ENCODE measurements around the gene CLCA1. TPM values are rescaled to one million over a fixed set of nuclear protein-coding genes. Genes with fewer than 3 reads are reported as not detected.

CLCA1 gene
- total RNA-seq, 2 experiments from 2014 or later = not detected

- H3K4me3 Mint-ChIP-seq = no peak overlapping the region
- Histone ChIP-seq H3K36me3 (ENCODE audit: insufficient read depth, low read length) (no peaks in the 10 kb centered on the region), H3K27ac (ENCODE audit: low read depth in 1 of 2, low read length in 2 of 2) (no peak overlapping the region), H3K9me3 (ENCODE audit: control insufficient read depth in 1 of 2, insufficient read depth in 1 of 2, low read length in 2 of 2) (no peaks in the 10 kb centered on the region), H3K27me3 (ENCODE audit: control insufficient read depth in 1 of 2, insufficient read depth in 2 of 2, low read length in 2 of 2) (peaks cover 5 to 7% of the 10 kb centered on the region in 2 experiments), H3K4me1 (ENCODE audit: insufficient read depth, low read length) (no peaks in the 10 kb centered on the region), H3K4me3 (ENCODE audit: low read length) (no peak overlapping the region)
- no peaks in the 10 kb centered on the region for H3K4me1 Mint-ChIP-seq (ENCODE audit: low read depth)
- peaks cover 14% of the 10 kb centered on the region for H3K27me3 Mint-ChIP-seq
- intact Hi-C loops (cut with DNase I, micrococcal nuclease) = no loop called here
- no peak for DNase-seq
- ChIA-PET POLR2A (no interaction called here), CTCF (interaction anchor here (0.9 to 1.0 kb wide), 2 partner anchors 18 to 64 kb away, joined by 3 read pairs; no protein-coding TSS in a partner anchor)
- ATAC-seq (ENCODE audit: poor library complexity) = no peak
- TF ChIP-seq CTCF (IDR thresholded peaks at IDR 0.05) = no peak
- H3K27ac Mint-ChIP-seq = no peak overlapping the region
- no peaks in the 10 kb centered on the region for H3K9me3 Mint-ChIP-seq
- H3K36me3 Mint-ChIP-seq (ENCODE audit: low read depth) = no peaks in the 10 kb centered on the region
These were observed 33.4 kb upstream of the CLCA1 start for GRCh38 chr1:86435327-86435726.

- H3K27me3 ChIP-seq (ENCODE audit: control insufficient read depth in 1 of 2, insufficient read depth in 2 of 2, low read length in 2 of 2) = peaks cover 5 to 7% of the 10 kb centered on the region in 2 experiments
- no peak for TF ChIP-seq CTCF (IDR thresholded peaks at IDR 0.05)
- DNase-seq = no peak
- ChIA-PET POLR2A (no interaction called here), CTCF (interaction anchor here (0.9 to 1.0 kb wide), 2 partner anchors 17 to 63 kb away, joined by 3 read pairs; no protein-coding TSS in a partner anchor)
- Mint-ChIP-seq H3K4me3 (no peak overlapping the region), H3K9me3 (no peaks in the 10 kb centered on the region), H3K27me3 (peaks cover 14% of the 10 kb centered on the region), H3K4me1 (ENCODE audit: low read depth) (no peaks in the 10 kb centered on the region), H3K36me3 (ENCODE audit: low read depth) (no peaks in the 10 kb centered on the region), H3K27ac (no peak overlapping the region)
- no peaks in the 10 kb centered on the region for H3K9me3 ChIP-seq (ENCODE audit: control insufficient read depth in 1 of 2, insufficient read depth in 1 of 2, low read length in 2 of 2)
- ATAC-seq (ENCODE audit: poor library complexity) = no peak
- no peaks in the 10 kb centered on the region for H3K36me3 ChIP-seq (ENCODE audit: insufficient read depth, low read length)
- H3K27ac ChIP-seq (ENCODE audit: low read depth in 1 of 2, low read length in 2 of 2) = no peak overlapping the region
- no peak overlapping the region for H3K4me3 ChIP-seq (ENCODE audit: low read length)
- H3K4me1 ChIP-seq (ENCODE audit: insufficient read depth, low read length) = no peaks in the 10 kb centered on the region
- intact Hi-C loops (cut with DNase I, micrococcal nuclease) = no loop called here
These were observed 32.7 kb upstream of the CLCA1 start for GRCh38 chr1:86436041-86436440.

- no peaks in the 10 kb centered on the region for H3K27me3 ChIP-seq (ENCODE audit: control insufficient read depth in 1 of 2, insufficient read depth in 2 of 2, low read length in 2 of 2)
- no peak overlapping the region for H3K27ac ChIP-seq (ENCODE audit: low read depth in 1 of 2, low read length in 2 of 2)
- Mint-ChIP-seq H3K36me3 (ENCODE audit: low read depth) (no peaks in the 10 kb centered on the region), H3K4me3 (no peak overlapping the region), H3K27me3 (peaks cover 7% of the 10 kb centered on the region), H3K27ac (no peak overlapping the region), H3K4me1 (ENCODE audit: low read depth) (peaks cover 10% of the 10 kb centered on the region), H3K9me3 (no peaks in the 10 kb centered on the region)
- no peak for TF ChIP-seq CTCF (IDR thresholded peaks at IDR 0.05)
- H3K9me3 ChIP-seq (ENCODE audit: control insufficient read depth in 1 of 2, insufficient read depth in 1 of 2, low read length in 2 of 2) = no peaks in the 10 kb centered on the region
- POLR2A ChIA-PET = interaction anchor here (0.9 to 1.8 kb wide), 3 partner anchors 12 to 263 kb away, joined by 4 to 7 read pairs (median 5); partner anchors contain the start of genes ODF2L and SH3GLB1
- H3K4me3 ChIP-seq (ENCODE audit: low read length) = no peak overlapping the region
- no peaks in the 10 kb centered on the region for H3K4me1 ChIP-seq (ENCODE audit: insufficient read depth, low read length)
- ATAC-seq (ENCODE audit: poor library complexity) (peak; percentile 97), DNase-seq (peak in 13 of 14 experiments; percentile 2 to 67 (median 19))
- H3K36me3 ChIP-seq (ENCODE audit: insufficient read depth, low read length) = no peaks in the 10 kb centered on the region
- CTCF ChIA-PET = no interaction called here
- intact Hi-C loops (cut with DNase I, micrococcal nuclease) = no loop called here
These were observed 27.1 kb upstream of the CLCA1 start for GRCh38 chr1:86441581-86441980.

Data from CD4-positive, alpha-beta T cell (primary cell).